Measurements from ENCODE around the gene TTC23. TPM values are rescaled to one million over a fixed set of nuclear protein-coding genes. Genes with fewer than 3 reads are reported as not detected.

The TTC23 gene
- polyA plus RNA-seq, 2 of the 4 experiments (the other 2 are of a cell fraction) = 7.0 to 16.5 TPM

- TF ChIP-seq CHD4 (IDR thresholded peaks at IDR 0.05; ENCODE audit: borderline replicate concordance) (no peak), EHMT2 (IDR thresholded peaks at IDR 0.05; ENCODE audit: low read depth) (no peak), JUNB (IDR thresholded peaks at IDR 0.05) (no peak), JUN (IDR thresholded peaks at IDR 0.05) (peak; percentile 87 to 94; a peak in 4 of 5 replicates), MAX (IDR thresholded peaks at IDR 0.05) (peak; percentile 84), NR3C1 (IDR thresholded peaks at IDR 0.05) (no peak), POLR2AphosphoS2 (conservative IDR thresholded peaks at IDR 0.05; ENCODE audit: low read length) (no peak), EP300 (IDR thresholded peaks at IDR 0.05) (no peak)
Observed at GRCh38 chr15:99250857-99251841, 1.8 kb upstream of the TTC23 start, which contains the start of gene LRRC28 (continued).

GRCh38 chr15:99250494-99250856 lies 1.1 kb upstream of the TTC23 start:
- FAIRE-seq = no peak
- Histone ChIP-seq H3K4me2 (peak overlapping the region; percentile 91), H3K4me1 (peaks cover 15% of the 10 kb centered on the region; the same call in 2 of the 3 replicates), H3K27ac (peak overlapping the region; percentile 90 to 91), H3K9me3 (no peaks in the 10 kb centered on the region), H3K4me3 (peak overlapping the region; percentile 72)
- WGBS (ENCODE audit: missing lambda C conversion rate) = under 1% methylated on average over 7 of the region's 7 CpGs
- DNase-seq (ENCODE audit: low read depth in 1 of 2, low spot score in 1 of 2) = no peak
- TF ChIP-seq MAFK (IDR thresholded peaks at IDR 0.05; ENCODE audit: partially characterized antibody) (peak; percentile 75), MAX (IDR thresholded peaks at IDR 0.05) (no peak)
- no peak for ATAC-seq
- ChIA-PET CTCF (interaction anchor here (1.7 to 2.9 kb wide), 3 partner anchors 23 to 505 kb away, joined by 6 to 13 read pairs (median 6); no protein-coding TSS in a partner anchor), POLR2A (interaction anchor here (1.4 to 2.1 kb wide), 4 partner anchors 127 to 822 kb away, joined by 5 to 11 read pairs (median 8); partner anchors contain the start of genes LYSMD4 and SYNM)

GRCh38 chr15:99250001-99250400 lies 620 bp upstream of the TTC23 start:
- Histone ChIP-seq H3K4me3 (peak overlapping the region; percentile 72), H3K9me3 (no peaks in the 10 kb centered on the region), H3K4me2 (peak overlapping the region; percentile 91), H3K4me1 (peaks cover 15% of the 10 kb centered on the region; the same call in 2 of the 3 replicates), H3K27ac (peak overlapping the region; percentile 90 to 91; a peak in 5 of 6 replicates)
- POLR2A ChIA-PET = interaction anchor here (1.1 kb wide), 1 partner anchor 127 kb away, joined by 4 read pairs; no protein-coding TSS in a partner anchor
- no peak for FAIRE-seq
- TF ChIP-seq RARB (CRISPR knock-in tag; IDR thresholded peaks at IDR 0.05) (no peak), CBX8 (IDR thresholded peaks at IDR 0.05) (no peak), RCOR1 (IDR thresholded peaks at IDR 0.05; ENCODE audit: low read depth, low read length) (no peak), REST (IDR thresholded peaks at IDR 0.05) (no peak), HMGXB4 (CRISPR knock-in tag; IDR thresholded peaks at IDR 0.05; ENCODE audit: borderline replicate concordance) (no peak), KDM1A (IDR thresholded peaks at IDR 0.05; ENCODE audit: low read depth) (no peak), SMC3 (IDR thresholded peaks at IDR 0.05) (no peak), EHF (CRISPR knock-in tag; IDR thresholded peaks at IDR 0.05) (no peak), MAFK (IDR thresholded peaks at IDR 0.05; ENCODE audit: partially characterized antibody) (no peak), TFCP2L1 (CRISPR knock-in tag; IDR thresholded peaks at IDR 0.05) (no peak), CEBPB (IDR thresholded peaks at IDR 0.05) (no peak), PHF8 (IDR thresholded peaks at IDR 0.05; ENCODE audit: borderline replicate concordance, low read depth) (no peak), NFE2L2 (conservative IDR thresholded peaks at IDR 0.05; ENCODE audit: low read length) (no peak), CTCF (IDR thresholded peaks at IDR 0.05) (no peak), HOXB5 (CRISPR knock-in tag; IDR thresholded peaks at IDR 0.05) (no peak), EHMT2 (IDR thresholded peaks at IDR 0.05; ENCODE audit: low read depth) (no peak)
- no peak for ATAC-seq
- 2% methylated on average over 4 of the region's 4 CpGs for WGBS (ENCODE audit: missing lambda C conversion rate)
- CTCF ChIA-PET = interaction anchor here (1.1 kb wide), 1 partner anchor 149 kb away, joined by 3 read pairs; no protein-coding TSS in a partner anchor
- DNase-seq (ENCODE audit: low read depth in 1 of 2, low spot score in 1 of 2) = no peak

Data from A549 (cell line).